ENCODE data around the gene PTPRK.

- TF ChIP-seq CTCF (IDR thresholded peaks at IDR 0.05; ENCODE audit: low read length) (no peak), EZH2 (IDR thresholded peaks at IDR 0.05; ENCODE audit: borderline replicate concordance, low read length) (no peak)
Measured at GRCh38 chr6:128271527-128271926, 248.9 kb downstream of the PTPRK start.
